Measurements from ENCODE around the gene NOTO.

- no peak for TF ChIP-seq POLR2A (IDR thresholded peaks at IDR 0.05)
- TF ChIP-seq CTCF (IDR thresholded peaks at IDR 0.05), result no peak
- TF ChIP-seq POLR2AphosphoS5 (IDR thresholded peaks at IDR 0.05), result no peak
- TF ChIP-seq EP300 (IDR thresholded peaks at IDR 0.05), result no peak
These were observed 8.3 kb downstream of the NOTO start for GRCh38 chr2:73210696-73211095.

Data from sigmoid colon (tissue), 4 donors.